ENCODE measurements around the gene GABRB1.

Gene GABRB1

GRCh38 chr4:47068986-47069385 is 37.6 kb downstream of the GABRB1 start:
- no peak for TF ChIP-seq CTCF (IDR thresholded peaks at IDR 0.05)

- no peak for TF ChIP-seq CTCF (IDR thresholded peaks at IDR 0.05)
Observed at GRCh38 chr4:47071901-47072341, 40.6 kb downstream of the GABRB1 start.

- TF ChIP-seq CTCF (IDR thresholded peaks at IDR 0.05), result no peak
Observed at GRCh38 chr4:47073647-47074046, 42.3 kb downstream of the GABRB1 start.

GRCh38 chr4:47074816-47075215 is 43.4 kb downstream of the GABRB1 start:
- no peak for TF ChIP-seq CTCF (IDR thresholded peaks at IDR 0.05)

GRCh38 chr4:47075262-47075661 is 43.9 kb downstream of the GABRB1 start:
- no peak for TF ChIP-seq CTCF (IDR thresholded peaks at IDR 0.05)

- TF ChIP-seq CTCF (IDR thresholded peaks at IDR 0.05), result no peak
Observed at GRCh38 chr4:47075919-47076318, 44.6 kb downstream of the GABRB1 start.

GRCh38 chr4:47084111-47084510 is 52.7 kb downstream of the GABRB1 start:
- no peak for TF ChIP-seq CTCF (IDR thresholded peaks at IDR 0.05)

GRCh38 chr4:47084795-47085194 is 53.4 kb downstream of the GABRB1 start:
- TF ChIP-seq CTCF (IDR thresholded peaks at IDR 0.05), result no peak

Measured in LNCAP (cell line).